ENCODE results near the gene MEFV. TPM values are rescaled to one million over a fixed set of nuclear protein-coding genes. Genes with fewer than 3 reads are reported as not detected.
"Not testable (repeated sequence)": the region's sequence is repeated elsewhere in the genome, so short reads cannot be mapped to it uniquely, and the experiment has no call there.

MEFV gene
- total RNA-seq, 1 donor from 2014 or later: 3.0 TPM

- no peak for ATAC-seq
- intact Hi-C loops (cut with DNase I): no loop called here
- no peak for DNase-seq (ENCODE audit: low spot score)
Measured at GRCh38 chr16:3274947-3275346, 18.5 kb upstream of the MEFV start.

DNA sequence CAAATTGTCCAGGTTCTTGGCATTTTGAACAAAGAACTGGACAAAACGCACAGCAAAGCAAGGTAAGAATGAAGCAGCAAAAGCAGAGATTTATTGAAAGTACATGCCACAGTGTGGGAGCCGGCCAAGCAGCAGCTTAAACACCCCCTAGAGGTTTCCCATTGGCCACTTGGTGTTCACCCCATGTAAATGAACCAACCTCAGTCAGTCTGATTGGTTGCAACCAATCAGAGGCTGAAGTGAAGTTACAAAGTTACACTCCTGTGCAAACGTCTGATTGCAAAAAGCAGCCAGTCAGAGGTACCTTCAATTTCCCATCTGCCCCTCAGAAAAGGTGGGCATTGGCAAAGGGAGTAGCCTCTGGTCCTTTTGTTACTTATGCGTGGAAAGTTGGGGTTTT is 18.1 kb upstream of the MEFV start:
- intact Hi-C loops (cut with DNase I): no loop called here
- DNase-seq (ENCODE audit: low spot score) (no peak), ATAC-seq (no peak)

GRCh38 chr16:3271281-3271680 is 14.8 kb upstream of the MEFV start:
- ATAC-seq; intact Hi-C loops (cut with DNase I); DNase-seq (ENCODE audit: low spot score): not testable (repeated sequence)

DNA sequence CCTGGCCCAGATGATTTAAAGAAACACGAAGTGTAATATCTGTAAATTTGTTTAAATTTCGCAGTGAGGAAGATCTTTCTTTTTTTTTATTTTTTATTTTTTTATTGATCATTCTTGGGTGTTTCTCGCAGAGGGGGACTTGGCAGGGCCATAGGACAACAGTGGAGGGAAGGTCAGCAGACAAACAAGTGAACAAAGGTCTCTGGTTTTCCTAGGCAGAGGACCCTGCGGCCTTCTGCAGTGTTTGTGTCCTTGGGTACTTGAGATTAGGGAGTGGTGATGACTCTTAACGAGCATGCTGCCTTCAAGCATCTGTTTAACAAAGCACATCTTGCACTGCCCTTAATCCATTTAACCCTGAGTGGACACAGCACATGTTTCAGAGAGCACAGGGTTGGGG is 14.3 kb upstream of the MEFV start:
- ATAC-seq; DNase-seq (ENCODE audit: low spot score); intact Hi-C loops (cut with DNase I): not testable (repeated sequence)

DNA sequence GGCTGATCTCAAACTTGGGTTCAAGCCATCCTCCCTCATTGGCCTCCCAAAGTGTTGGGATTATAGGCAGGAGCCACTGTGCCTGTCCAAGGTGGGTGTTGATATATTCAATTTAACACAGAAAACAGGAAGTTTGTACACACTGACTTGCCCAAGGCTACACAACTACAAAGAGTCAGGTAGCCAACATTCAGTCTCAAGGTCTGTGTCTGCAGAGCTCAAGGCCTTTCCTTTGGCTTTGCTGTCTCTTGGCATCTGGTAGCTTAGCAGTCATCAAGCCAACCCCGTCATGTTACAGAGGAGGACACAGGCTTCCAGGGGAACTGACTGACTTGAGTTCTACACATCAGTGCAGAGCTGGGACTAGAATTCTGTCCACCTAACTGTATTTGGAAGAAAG is 11.9 kb upstream of the MEFV start:
- intact Hi-C loops (cut with DNase I): no loop called here
- no peak for ATAC-seq
- DNase-seq (ENCODE audit: low spot score): no peak

DNA sequence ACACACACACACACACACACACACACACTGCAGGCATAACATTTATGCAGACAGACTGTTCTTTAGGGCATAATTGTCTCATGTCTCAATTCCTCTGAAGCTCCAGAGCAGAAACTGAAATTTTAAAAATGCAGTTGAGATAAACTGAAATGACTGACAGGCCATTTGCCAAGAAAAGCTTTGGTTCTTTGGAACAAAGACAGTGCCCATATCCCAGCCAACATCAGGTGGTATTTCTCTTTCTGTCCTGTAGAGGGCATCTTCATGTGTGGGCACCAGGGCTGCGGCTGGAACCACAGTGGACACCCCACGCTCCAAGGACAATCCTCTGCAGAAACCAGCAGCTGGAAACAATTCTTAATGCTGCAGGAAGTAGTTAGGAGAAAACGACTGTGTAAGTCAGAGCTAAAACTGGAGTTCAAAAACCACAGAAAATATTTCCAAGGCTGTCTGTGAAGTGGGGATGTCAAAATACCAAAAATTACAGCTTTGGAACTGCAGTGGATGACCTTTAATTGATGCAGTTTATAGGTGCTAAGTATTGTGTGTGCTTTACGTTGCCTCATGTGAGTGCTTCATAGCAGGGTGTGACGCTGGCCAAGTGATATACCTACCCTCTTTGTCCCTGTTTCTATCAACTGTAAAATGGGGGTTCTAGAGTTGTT is 10.6 kb upstream of the MEFV start:
- intact Hi-C loops (cut with DNase I): no loop called here
- DNase-seq (ENCODE audit: low spot score): no peak
- ATAC-seq: no peak

DNA sequence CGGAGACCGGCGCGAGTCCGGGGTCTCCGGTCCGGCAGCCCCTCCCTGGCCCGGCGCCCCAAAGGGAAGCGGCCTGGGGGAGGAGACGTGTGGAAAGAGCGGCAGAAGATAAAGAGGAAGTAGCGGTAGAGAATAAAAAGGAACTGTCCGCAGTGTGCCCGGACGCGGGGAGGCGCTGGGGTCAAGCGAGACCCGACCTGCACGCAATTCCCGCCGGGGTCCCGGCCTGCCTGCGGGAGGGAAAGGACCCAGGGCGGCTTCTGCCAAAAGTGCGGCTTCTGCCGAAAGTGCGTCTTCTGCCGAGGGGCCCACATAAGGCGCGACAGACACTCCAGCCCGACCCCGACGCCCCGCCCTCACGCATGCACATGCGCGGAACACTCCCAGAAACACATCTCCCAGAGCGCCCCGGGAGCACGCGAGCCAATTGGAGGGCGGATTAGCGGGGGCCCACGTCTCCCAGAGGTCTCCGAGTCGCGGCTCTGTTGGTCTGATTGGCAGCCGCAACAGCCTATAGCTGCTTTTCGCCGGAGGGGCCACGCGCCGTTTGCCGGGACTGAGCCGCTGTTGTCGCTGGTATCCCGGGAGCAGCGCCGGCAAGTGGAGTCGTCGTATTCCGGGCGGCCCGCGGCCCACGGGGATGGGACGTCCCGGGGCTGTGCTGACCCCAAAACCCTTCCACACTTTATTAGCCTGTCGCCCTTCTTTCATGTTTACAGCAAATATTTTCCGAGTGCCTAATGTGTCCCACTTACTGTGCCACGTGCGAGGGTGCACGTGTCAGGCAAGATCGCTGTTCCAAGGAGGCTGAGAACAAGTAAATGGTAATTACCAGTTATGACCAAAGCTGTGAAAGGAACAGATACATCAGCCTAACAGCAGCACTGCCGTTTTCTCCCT is 8.0 kb upstream of the MEFV start:
- peak; percentile 96 for ATAC-seq
- intact Hi-C loops (cut with DNase I): loop anchor here (2.0 kb wide), 1 partner anchor 18 kb away; the partner anchor contains the start of gene ZNF263
- DNase-seq (ENCODE audit: low spot score): peak; percentile 97

DNA sequence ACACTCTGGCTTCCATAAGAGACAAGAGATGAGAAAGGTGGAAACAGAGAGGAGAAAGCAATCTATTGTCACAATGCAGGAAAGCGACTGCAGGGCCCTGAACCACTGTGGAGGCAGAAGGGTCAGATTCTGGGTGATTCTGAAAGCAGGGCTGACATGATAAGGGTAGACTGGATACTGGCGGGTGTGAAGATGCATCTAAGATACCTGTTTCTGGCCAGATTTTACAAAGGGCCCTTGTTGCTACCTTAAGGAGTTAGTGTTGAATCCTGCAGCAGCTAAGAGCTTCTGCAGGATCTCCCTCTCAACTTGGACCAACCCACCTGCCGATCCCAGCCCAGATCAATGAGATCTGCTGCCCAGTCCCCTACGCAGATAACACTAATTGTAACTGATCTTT is 6.1 kb upstream of the MEFV start:
- no peak for ATAC-seq
- intact Hi-C loops (cut with DNase I): no loop called here
- DNase-seq (ENCODE audit: low spot score): no peak

GRCh38 chr16:3259836-3260235 is 3.4 kb upstream of the MEFV start:
- DNase-seq (ENCODE audit: low spot score): no peak
- no peak for ATAC-seq
- intact Hi-C loops (cut with DNase I): no loop called here

DNA sequence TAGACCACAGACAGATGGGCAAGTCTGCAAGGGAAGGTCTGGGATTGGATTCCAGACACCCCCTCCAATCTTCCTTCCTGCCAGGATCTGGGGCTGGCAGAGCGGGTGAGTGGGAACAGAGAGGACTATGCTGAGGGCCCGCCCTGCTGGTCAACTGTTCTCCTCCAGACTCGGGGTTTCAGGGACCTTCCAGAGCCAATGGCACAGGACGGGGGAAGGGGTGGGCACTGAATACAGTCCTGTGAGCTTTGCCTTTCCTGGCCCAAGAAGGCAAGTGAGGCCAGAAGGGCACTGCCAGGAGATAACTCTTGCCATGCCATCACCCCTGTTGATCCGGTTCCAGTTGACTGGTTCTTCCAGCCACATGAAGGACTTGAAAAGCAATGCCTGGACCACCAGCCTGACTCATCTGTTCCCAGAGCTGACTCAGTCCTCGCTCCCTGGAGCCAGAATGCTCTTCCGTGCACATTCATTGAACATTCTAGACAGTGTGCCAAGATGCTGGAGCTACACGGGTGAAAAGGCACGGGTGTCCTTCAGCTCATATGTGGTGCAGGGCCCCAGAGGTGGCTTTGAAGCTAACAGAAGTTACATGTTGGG is 533 bp upstream of the MEFV start:
- no peak for ATAC-seq
- intact Hi-C loops (cut with DNase I): no loop called here
- no peak for DNase-seq (ENCODE audit: low spot score)

DNA sequence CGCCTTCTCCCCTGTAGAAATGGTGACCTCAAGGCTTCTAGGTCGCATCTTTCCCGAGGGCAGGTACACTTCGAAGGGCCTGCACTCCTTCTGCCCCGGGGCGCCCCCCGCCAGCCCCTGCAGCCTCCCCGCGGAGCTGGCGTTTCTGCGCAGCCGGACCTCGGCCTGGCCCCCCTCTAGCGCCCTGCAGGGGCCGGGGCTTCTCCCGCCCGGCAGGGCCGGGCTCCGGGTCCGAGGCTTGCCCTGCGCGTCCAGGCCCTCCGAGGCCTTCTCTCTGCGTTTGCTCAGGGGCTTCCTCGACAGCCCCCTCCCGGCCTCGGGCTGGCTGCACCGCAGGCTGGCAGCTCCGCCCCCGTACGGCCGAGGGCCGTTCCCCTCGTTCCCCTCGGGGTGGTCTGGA is 2.1 kb downstream of the MEFV start:
- DNase-seq (ENCODE audit: low spot score) (no peak), ATAC-seq (no peak)
- intact Hi-C loops (cut with DNase I): no loop called here

GRCh38 chr16:3252967-3253366 is 3.5 kb downstream of the MEFV start:
- intact Hi-C loops (cut with DNase I): no loop called here
- no peak for DNase-seq (ENCODE audit: low spot score)
- no peak for ATAC-seq

GRCh38 chr16:3249451-3249850 is 7.0 kb downstream of the MEFV start:
- DNase-seq (ENCODE audit: low spot score) (no peak), ATAC-seq (no peak)
- intact Hi-C loops (cut with DNase I): no loop called here

- ATAC-seq (no peak), DNase-seq (ENCODE audit: low spot score) (no peak)
- intact Hi-C loops (cut with DNase I): no loop called here
Measured at GRCh38 chr16:3249020-3249419, 7.4 kb downstream of the MEFV start.

GRCh38 chr16:3248596-3248995 is 7.8 kb downstream of the MEFV start:
- intact Hi-C loops (cut with DNase I): no loop called here
- ATAC-seq: no peak
- no peak for DNase-seq (ENCODE audit: low spot score)

GRCh38 chr16:3246876-3247275 is 9.6 kb downstream of the MEFV start:
- no peak for ATAC-seq
- intact Hi-C loops (cut with DNase I): no loop called here
- no peak for DNase-seq (ENCODE audit: low spot score)

- DNase-seq (ENCODE audit: low spot score) (no peak), ATAC-seq (no peak)
- intact Hi-C loops (cut with DNase I): no loop called here
Measured at GRCh38 chr16:3246002-3246401, 10.4 kb downstream of the MEFV start.

GRCh38 chr16:3243882-3244281 is 12.6 kb downstream of the MEFV start:
- intact Hi-C loops (cut with DNase I): no loop called here
- DNase-seq (ENCODE audit: low spot score) (no peak), ATAC-seq (no peak)

GRCh38 chr16:3242709-3243108 is 13.7 kb downstream of the MEFV start:
- no peak for DNase-seq (ENCODE audit: low spot score)
- intact Hi-C loops (cut with DNase I): no loop called here
- no peak for ATAC-seq

DNA sequence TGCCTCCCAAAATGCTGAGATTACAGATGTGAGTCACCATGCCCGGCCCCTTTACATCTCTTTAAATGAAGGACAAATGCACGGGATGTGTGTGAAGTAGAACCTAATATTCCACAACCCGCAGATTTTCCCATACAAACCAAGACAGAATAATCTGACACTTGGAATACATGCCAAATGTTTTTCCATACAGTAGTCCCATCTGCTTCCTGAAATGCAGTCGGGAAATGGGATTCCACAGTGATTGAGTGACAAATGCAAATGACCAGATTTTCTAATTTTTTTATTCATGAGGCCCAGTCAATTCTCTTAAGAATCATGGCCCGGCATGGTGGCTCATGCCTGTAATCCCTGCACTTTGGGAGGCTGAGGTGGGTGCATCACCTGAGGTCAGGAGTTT is 14.7 kb downstream of the MEFV start:
- ATAC-seq (no peak), DNase-seq (ENCODE audit: low spot score) (no peak)
- intact Hi-C loops (cut with DNase I): no loop called here

Measured in sciatic nerve (tissue), 2 donors.